Spinal cord (tissue), 10 donors: ENCODE measurements around the gene VWA3A. TPM values are rescaled to one million over a fixed set of nuclear protein-coding genes. Genes with fewer than 3 reads are reported as not detected.
"Not testable (repeated sequence)": the region's sequence is repeated elsewhere in the genome, so short reads cannot be mapped to it uniquely, and the experiment has no call there.

Source experiments
- DNase-seq, 6 donors: peaks; one replicate each; pipeline versions ENCODE4 v3.0.0 to v3.0.0-alpha.2; 2013 to 2015; ENCODE audit warnings: low spot score in 6 of 6, low read depth in 4 of 6
- H3K27ac ChIP-seq: one replicate; pipeline ENCODE4 v1.5.1; 2013; ENCODE audit warnings: low read depth, low read length, control low read depth
- H3K27me3 ChIP-seq: one replicate; pipeline ENCODE4 v1.6.1; 2013; ENCODE audit warnings: low read length; ENCODE audit not compliant: control insufficient read depth, insufficient read depth
- H3K36me3 ChIP-seq: one replicate; pipeline ENCODE4 v1.6.1; 2013; ENCODE audit warnings: low read length; ENCODE audit not compliant: control insufficient read depth, insufficient read depth
- H3K4me1 ChIP-seq: one replicate; pipeline ENCODE4 v1.6.1; 2013; ENCODE audit warnings: low read length; ENCODE audit not compliant: control insufficient read depth, insufficient read depth
- H3K4me3 ChIP-seq: one replicate; pipeline ENCODE4 v1.5.1; 2013; ENCODE audit warnings: low read depth, low read length, control low read depth
- H3K9me3 ChIP-seq: one replicate; pipeline ENCODE4 v1.6.1; 2013; ENCODE audit warnings: low read length; ENCODE audit not compliant: control insufficient read depth, insufficient read depth
- WGBS: methylation state at CpG from one replicate; pipeline ENCODE4 v1.1.5; 2013; ENCODE audit warnings: missing lambda C conversion rate; ENCODE audit not compliant: insufficient coverage; 5-methylcytosine and 5-hydroxymethylcytosine counted together
- long read RNA-seq, 4 donors: transcript quantifications; one replicate each; lab custom pipeline, GENCODE V29; 2026
- polyA plus RNA-seq, 2 donors: library from polyadenylated mRNA; unstranded; fragments of 120-200 nt; gene quantifications; one replicate each; pipeline ENCODE4 v1.2.1, GENCODE V29; 2013; ENCODE audit not compliant: insufficient read length in 2 of 2
- total RNA-seq, 2 donors: library from RNA; depleted of rRNA in 1 of 2; stranded (reverse); fragments of 120-200 nt in 1 of 2; fragments of >200 nt in 1 of 2; gene quantifications; one replicate each; pipeline versions ENCODE4 v1.2.3 to v1.2.4, GENCODE V29; 2013 to 2014
- donor health status: healthy.

VWA3A gene
- total RNA-seq (10 to 100 TPM in 1 of 2 donors, 1 to 10 TPM in 1; 4.6 to 21.4 TPM), polyA plus RNA-seq (10 to 100 TPM; 19.0 to 22.5 TPM)
- long read RNA-seq, donor 1: 0 reads
- long read RNA-seq, donor 2: 0 reads
- long read RNA-seq, donor 3: 0 reads
- long read RNA-seq, donor 4: 0 reads

DNA sequence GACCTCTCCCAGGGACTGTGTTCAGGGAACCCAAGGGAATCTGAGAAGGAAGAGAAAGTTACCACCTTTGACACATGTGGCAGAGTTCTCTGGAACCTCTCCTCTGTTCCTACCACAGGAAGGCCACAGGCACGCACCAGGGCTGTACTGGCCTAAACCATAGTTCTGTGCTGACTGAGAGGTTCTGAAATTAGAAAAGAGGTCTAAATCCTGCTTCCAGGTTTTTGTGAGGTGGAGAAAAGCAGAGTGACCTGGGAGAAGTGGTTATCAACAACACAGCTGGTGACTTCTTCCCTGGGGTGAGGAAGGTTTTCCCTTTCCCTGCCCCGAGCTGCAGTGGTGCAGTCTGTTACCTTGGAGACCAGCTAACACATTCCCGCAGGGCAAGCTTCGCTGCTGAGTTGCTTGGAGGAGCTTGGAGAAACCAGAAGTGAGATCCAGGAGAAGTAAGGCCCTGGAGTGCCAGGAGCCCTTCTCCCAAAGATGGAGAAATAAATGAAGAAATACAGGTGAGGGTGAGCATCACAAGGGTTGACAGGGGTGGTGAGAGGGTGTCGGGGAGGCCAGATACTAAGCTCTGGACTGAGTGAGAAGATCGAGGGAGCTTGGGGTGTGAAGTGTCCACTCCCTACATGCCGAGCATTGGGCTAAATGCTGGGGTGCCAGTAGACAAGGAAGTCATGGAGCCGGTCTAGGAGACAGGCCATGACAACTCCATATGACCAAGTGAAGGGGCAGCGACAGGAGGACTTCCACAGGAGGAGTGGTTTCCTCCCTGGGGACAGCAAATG lies at the start of gene VWA3A:
Gene VWA3A, plus strand, starts transcription at position 399 of the 791 bp plus-strand sequence. Its CDS starts 97 bp downstream, at position 496.
- Histone ChIP-seq H3K4me3 (peak within 1 kb of the TSS; percentile 1), H3K36me3 (no peaks in the 10 kb centered on the region), H3K27ac (peak within 1 kb of the TSS; percentile 26), H3K4me1 (peaks cover 15% of the 10 kb centered on the region), H3K9me3 (no peaks in the 10 kb centered on the region), H3K27me3 (no peaks in the 10 kb centered on the region)
- 36% methylated on average over 6 of the region's 9 CpGs for WGBS
- peak in 3 of 6 donors; percentile 62 to 80 (median 74) for DNase-seq

DNA sequence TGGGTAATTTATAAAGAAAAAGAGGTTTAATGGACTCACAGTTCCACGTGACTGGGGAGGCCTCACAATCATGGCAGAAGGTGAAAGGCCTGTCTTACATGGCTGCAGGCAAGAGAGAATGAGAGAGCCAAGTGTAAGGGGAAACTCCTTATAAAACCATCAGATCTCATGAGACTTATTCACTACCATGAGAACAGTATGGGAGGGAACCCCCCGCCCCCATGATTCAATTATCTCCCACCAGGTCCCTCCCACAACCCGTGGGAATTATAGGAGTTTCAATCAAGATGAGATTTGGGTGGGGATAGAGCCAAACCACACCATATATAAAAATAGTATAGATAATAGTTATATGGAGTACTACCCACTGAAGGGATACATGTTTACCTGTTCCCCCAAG lies 48.5 kb upstream of the VWA3A start:
- no CpG with 5 or more reads among the region's 3 CpGs for WGBS
- H3K9me3 ChIP-seq, H3K36me3 ChIP-seq, H3K4me3 ChIP-seq, DNase-seq, H3K4me1 ChIP-seq, H3K27ac ChIP-seq, H3K27me3 ChIP-seq: not testable (repeated sequence)

- H3K27ac ChIP-seq, H3K27me3 ChIP-seq, DNase-seq, H3K4me3 ChIP-seq, H3K36me3 ChIP-seq, H3K4me1 ChIP-seq, H3K9me3 ChIP-seq: not testable (repeated sequence)
- no CpG with 5 or more reads among the region's 5 CpGs for WGBS
These were observed 46.5 kb upstream of the VWA3A start for GRCh38 chr16:22045888-22046287.

DNA sequence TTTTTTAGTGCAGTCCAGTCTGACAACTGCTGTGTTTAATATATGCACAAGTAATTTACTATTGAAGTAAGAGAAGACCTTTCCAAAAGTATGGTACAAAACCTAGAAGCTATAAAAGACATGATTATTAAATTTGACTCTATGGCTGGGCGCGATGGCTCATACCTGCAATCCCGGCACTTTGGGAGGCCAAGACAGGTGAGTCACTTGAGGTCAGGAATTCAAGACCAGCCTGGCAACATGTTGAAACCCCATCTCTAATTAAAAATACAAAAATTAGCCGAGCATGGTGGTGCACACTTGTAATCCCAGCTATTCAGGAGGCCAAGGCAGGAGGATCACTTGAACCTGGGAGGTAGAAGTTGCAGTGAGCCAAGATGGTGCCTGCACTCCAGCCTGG lies 41.4 kb upstream of the VWA3A start:
- Histone ChIP-seq H3K9me3 (no peaks in the 10 kb centered on the region), H3K4me1 (no peaks in the 10 kb centered on the region), H3K27ac (no peak overlapping the region), H3K27me3 (no peaks in the 10 kb centered on the region), H3K36me3 (no peaks in the 10 kb centered on the region), H3K4me3 (no peak overlapping the region)
- DNase-seq: no peak
- WGBS: 80% methylated on average over 2 of the region's 4 CpGs

- no peaks in the 10 kb centered on the region for H3K9me3 ChIP-seq
- no peak overlapping the region for H3K27ac ChIP-seq
- H3K4me1 ChIP-seq: no peaks in the 10 kb centered on the region
- no peaks in the 10 kb centered on the region for H3K36me3 ChIP-seq
- no peak for DNase-seq
- no peaks in the 10 kb centered on the region for H3K27me3 ChIP-seq
- H3K4me3 ChIP-seq: no peak overlapping the region
- no CpG with 5 or more reads among the region's 6 CpGs for WGBS
These were observed 39.4 kb upstream of the VWA3A start for GRCh38 chr16:22052980-22053379.

DNA sequence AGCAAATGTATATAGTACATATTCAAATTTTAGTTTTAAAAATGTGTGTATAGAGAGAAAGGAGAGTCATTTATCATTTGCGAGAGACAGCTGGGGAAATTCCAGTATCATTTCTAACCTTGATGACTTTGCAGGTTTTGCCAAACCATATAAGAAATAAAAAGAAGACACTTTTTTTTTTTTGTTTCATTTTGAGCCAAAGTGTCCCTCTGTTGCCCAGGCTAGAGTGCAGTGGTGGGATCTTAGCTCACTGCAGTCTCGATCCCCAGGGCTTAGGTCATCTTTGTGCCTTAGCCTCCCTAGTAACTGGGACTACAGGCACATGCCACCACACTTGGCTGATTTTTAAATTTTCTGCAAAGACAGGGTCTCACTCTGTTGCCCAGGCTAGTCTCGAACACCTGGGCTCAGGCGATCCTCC lies 38.4 kb upstream of the VWA3A start:
- DNase-seq: no peak
- no peaks in the 10 kb centered on the region for H3K9me3 ChIP-seq
- 100% methylated on average over 1 of the region's 4 CpGs for WGBS
- H3K4me3 ChIP-seq: no peak overlapping the region
- no peaks in the 10 kb centered on the region for H3K36me3 ChIP-seq
- H3K27me3 ChIP-seq: no peaks in the 10 kb centered on the region
- no peaks in the 10 kb centered on the region for H3K4me1 ChIP-seq
- no peak overlapping the region for H3K27ac ChIP-seq

- H3K4me3 ChIP-seq: no peak overlapping the region
- no peaks in the 10 kb centered on the region for H3K36me3 ChIP-seq
- DNase-seq: no peak
- no peak overlapping the region for H3K27ac ChIP-seq
- no CpG with 5 or more reads among the region's 5 CpGs for WGBS
- no peaks in the 10 kb centered on the region for H3K4me1 ChIP-seq
- no peaks in the 10 kb centered on the region for H3K27me3 ChIP-seq
- no peaks in the 10 kb centered on the region for H3K9me3 ChIP-seq
These were observed 37.3 kb upstream of the VWA3A start for GRCh38 chr16:22054847-22055590.

DNA sequence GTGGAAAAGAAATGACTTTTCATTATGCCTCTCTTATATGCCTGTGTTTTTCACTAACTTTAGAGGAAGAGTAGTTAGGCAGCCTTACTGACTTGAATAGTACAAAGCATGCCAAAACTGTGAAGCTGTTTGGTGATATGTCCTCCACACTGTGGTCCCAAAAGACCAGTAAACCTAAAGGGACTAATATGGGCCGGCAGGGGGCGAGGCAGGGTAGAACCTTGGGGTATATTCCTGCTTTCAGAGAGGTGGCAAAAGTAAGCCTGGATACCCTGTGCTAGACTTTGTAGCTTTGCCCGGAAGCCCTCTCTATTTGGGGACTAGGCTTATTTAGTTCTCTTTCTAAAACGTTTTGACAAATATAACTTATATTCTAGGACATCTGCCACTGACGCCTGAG lies 36.5 kb upstream of the VWA3A start:
- Histone ChIP-seq H3K9me3 (no peaks in the 10 kb centered on the region), H3K27me3 (no peaks in the 10 kb centered on the region), H3K36me3 (no peaks in the 10 kb centered on the region), H3K4me1 (no peaks in the 10 kb centered on the region), H3K27ac (no peak overlapping the region), H3K4me3 (no peak overlapping the region)
- 58% methylated on average over 2 of the region's 5 CpGs for WGBS
- DNase-seq: no peak

GRCh38 chr16:22063888-22064467 lies 28.4 kb upstream of the VWA3A start:
- no peaks in the 10 kb centered on the region for H3K4me1 ChIP-seq

More at GRCh38 chr16:22063888-22064467, 28.4 kb upstream of the VWA3A start:
- no CpG with 5 or more reads among the region's 1 CpG for WGBS
- no peaks in the 10 kb centered on the region for H3K36me3 ChIP-seq
- H3K27me3 ChIP-seq: no peaks in the 10 kb centered on the region
- H3K4me3 ChIP-seq: no peak overlapping the region
- H3K9me3 ChIP-seq: peaks cover 9% of the 10 kb centered on the region
- H3K27ac ChIP-seq: no peak overlapping the region
- DNase-seq: peak in 1 of 6 donors; percentile 1
